GM12891 (cell line): ENCODE measurements around the gene SEMA6C.

Experiments used
- POLR2A ChIP-seq: IDR thresholded peaks from 2 replicates; pipeline ENCODE4 v1.6.1; 2011; ENCODE audit warnings: low read depth, low read length, control low read depth
- POLR2AphosphoS5 ChIP-seq: IDR thresholded peaks from 2 replicates; pipeline ENCODE4 v1.6.1; 2011; ENCODE audit warnings: low read depth, low read length, control low read depth
- SPI1 ChIP-seq: IDR thresholded peaks from 2 replicates; pipeline ENCODE4 v1.6.1; 2011; ENCODE audit warnings: low read depth, low read length, control low read depth

- TF ChIP-seq POLR2A (no peak), SPI1 (no peak), POLR2AphosphoS5 (no peak)
Measured at GRCh38 chr1:151156515-151156819, 10.0 kb upstream of the SEMA6C start, which contains the start of gene TNFAIP8L2.
